PFSK-1 (cell line): Measurements from ENCODE around the gene ARSI.

Experiments used
- FOXP2 ChIP-seq: optimal IDR thresholded peaks from 2 replicates; pipeline ENCODE3; 2011; ENCODE audit warnings: borderline replicate concordance, control low read depth, inconsistent platforms; ENCODE audit not compliant: insufficient read depth; ENCODE audit errors: extremely low read length, extremely low read depth
- POLR2AphosphoS5 ChIP-seq: IDR thresholded peaks from 2 replicates; pipeline ENCODE4 v1.6.1; 2012; ENCODE audit warnings: low read depth, mild to moderate bottlenecking, control low read depth, low read length, moderate library complexity
- SIN3A ChIP-seq: IDR thresholded peaks from 2 replicates; pipeline ENCODE4 v1.6.1; 2012; ENCODE audit warnings: mild to moderate bottlenecking, low read length, moderate library complexity, borderline replicate concordance; ENCODE audit not compliant: insufficient read depth
- TAF1 ChIP-seq: IDR thresholded peaks from 2 replicates; pipeline ENCODE4 v1.6.1; 2012; ENCODE audit warnings: low read length, control low read depth, borderline replicate concordance; ENCODE audit not compliant: insufficient read depth
- TF ChIP-seq, protein P1 (sequence below), 2 experiments: IDR thresholded peaks; 2 replicates each; pipeline versions ENCODE4 v1.6.1 to v1.8.0; 2011 to 2012; ENCODE audit warnings: low read depth in 2 of 2, low read length in 2 of 2, control low read depth in 1 of 2, inconsistent platforms in 1 of 2, mild to moderate bottlenecking in 1 of 2, moderate library complexity in 1 of 2; ENCODE audit not compliant: insufficient read depth in 1 of 2

ARSI gene

GRCh38 chr5:150246835-150247234, 55.9 kb downstream of the ARSI start:
- TF ChIP-seq TAF1 (no peak), SIN3A (no peak), FOXP2 (no peak), POLR2AphosphoS5 (no peak)
- TF ChIP-seq, protein P1, sequence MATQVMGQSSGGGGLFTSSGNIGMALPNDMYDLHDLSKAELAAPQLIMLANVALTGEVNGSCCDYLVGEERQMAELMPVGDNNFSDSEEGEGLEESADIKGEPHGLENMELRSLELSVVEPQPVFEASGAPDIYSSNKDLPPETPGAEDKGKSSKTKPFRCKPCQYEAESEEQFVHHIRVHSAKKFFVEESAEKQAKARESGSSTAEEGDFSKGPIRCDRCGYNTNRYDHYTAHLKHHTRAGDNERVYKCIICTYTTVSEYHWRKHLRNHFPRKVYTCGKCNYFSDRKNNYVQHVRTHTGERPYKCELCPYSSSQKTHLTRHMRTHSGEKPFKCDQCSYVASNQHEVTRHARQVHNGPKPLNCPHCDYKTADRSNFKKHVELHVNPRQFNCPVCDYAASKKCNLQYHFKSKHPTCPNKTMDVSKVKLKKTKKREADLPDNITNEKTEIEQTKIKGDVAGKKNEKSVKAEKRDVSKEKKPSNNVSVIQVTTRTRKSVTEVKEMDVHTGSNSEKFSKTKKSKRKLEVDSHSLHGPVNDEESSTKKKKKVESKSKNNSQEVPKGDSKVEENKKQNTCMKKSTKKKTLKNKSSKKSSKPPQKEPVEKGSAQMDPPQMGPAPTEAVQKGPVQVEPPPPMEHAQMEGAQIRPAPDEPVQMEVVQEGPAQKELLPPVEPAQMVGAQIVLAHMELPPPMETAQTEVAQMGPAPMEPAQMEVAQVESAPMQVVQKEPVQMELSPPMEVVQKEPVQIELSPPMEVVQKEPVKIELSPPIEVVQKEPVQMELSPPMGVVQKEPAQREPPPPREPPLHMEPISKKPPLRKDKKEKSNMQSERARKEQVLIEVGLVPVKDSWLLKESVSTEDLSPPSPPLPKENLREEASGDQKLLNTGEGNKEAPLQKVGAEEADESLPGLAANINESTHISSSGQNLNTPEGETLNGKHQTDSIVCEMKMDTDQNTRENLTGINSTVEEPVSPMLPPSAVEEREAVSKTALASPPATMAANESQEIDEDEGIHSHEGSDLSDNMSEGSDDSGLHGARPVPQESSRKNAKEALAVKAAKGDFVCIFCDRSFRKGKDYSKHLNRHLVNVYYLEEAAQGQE (IDR thresholded peaks at IDR 0.05; ENCODE audit: insufficient read depth in 1 of 2, low read depth in 2 of 2, low read length in 2 of 2) = no peak

DNA sequence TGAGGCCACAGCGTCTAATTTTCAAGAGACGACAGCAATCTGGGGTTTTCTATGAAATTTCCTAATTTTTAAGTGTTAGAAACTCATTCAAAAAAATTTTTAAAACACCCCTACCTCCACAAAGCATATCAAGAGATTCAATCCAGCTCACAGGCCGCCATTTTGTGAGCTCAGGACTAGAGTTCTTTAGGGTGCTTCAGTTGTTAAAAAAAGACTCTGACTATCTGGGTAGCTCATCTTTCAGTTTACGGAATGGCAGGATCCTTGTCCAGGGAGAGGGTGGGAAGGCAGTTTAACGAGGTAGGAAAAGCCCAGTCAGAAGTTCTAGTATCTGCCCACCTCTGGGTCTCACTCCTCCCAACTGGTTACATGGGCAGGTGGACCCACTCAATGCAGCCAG, 56.3 kb downstream of the ARSI start:
- TF ChIP-seq TAF1 (no peak), SIN3A (no peak), FOXP2 (no peak), POLR2AphosphoS5 (no peak)
- TF ChIP-seq, protein P1 (IDR thresholded peaks at IDR 0.05; ENCODE audit: insufficient read depth in 1 of 2, low read depth in 2 of 2, low read length in 2 of 2) = no peak
